ENCODE results near the gene LIMD2. TPM values are rescaled to one million over a fixed set of nuclear protein-coding genes. Genes with fewer than 3 reads are reported as not detected.
A peak's percentile ranks its signal among the peaks of the same experiment; 100 is the strongest.

LIMD2 gene
- total RNA-seq, 2 donors from 2014 or later, result 97.5 to 111 TPM

DNA sequence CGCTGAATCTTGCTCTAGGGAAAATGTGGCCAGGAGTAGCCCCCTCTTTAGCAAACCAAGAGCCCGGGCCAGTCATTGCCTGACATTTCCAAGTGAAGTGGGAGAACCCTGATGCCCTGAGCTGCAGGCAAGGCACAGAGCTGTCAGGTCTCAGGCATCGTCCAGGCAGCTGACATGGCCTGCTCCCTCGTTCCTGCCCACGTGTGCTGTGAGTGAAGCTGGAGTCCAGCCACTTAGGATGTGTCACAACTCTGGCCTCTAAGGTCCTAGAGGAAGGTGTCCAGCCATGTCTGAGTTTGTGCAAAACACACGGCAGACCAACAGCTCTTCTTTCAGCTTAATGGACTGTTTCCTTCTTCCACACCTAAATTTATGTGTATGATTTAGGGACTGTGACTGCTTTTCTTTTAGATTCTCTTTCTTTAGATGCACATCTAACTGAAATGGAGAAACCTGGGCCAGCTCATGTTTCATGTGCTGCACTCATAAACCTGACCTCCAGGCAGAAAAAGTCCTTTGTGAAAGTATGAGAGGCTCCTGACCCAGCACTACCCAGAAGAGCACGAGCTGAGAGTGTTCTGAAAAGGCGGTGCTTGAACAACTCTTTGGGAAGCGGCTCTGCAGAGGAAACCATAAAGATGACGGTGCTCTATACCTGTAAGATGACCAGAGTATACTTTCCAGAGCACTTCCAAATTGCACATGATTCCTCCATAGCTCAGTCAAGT lies 14.8 kb upstream of the LIMD2 start:
- no peaks in the 10 kb centered on the region for H3K27me3 Mint-ChIP-seq (ENCODE audit: insufficient read depth)
- H3K4me1 Mint-ChIP-seq, result no peaks in the 10 kb centered on the region
- TF ChIP-seq, protein P1, sequence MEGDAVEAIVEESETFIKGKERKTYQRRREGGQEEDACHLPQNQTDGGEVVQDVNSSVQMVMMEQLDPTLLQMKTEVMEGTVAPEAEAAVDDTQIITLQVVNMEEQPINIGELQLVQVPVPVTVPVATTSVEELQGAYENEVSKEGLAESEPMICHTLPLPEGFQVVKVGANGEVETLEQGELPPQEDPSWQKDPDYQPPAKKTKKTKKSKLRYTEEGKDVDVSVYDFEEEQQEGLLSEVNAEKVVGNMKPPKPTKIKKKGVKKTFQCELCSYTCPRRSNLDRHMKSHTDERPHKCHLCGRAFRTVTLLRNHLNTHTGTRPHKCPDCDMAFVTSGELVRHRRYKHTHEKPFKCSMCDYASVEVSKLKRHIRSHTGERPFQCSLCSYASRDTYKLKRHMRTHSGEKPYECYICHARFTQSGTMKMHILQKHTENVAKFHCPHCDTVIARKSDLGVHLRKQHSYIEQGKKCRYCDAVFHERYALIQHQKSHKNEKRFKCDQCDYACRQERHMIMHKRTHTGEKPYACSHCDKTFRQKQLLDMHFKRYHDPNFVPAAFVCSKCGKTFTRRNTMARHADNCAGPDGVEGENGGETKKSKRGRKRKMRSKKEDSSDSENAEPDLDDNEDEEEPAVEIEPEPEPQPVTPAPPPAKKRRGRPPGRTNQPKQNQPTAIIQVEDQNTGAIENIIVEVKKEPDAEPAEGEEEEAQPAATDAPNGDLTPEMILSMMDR (conservative IDR thresholded peaks at IDR 0.05), result no peak
- DNase-seq, result no peak
- no peak overlapping the region for H3K27ac Mint-ChIP-seq
- H3K36me3 Mint-ChIP-seq (ENCODE audit: low read depth), result peaks cover 35% of the 10 kb centered on the region
- H3K4me3 Mint-ChIP-seq, result no peak overlapping the region
- Histone ChIP-seq H3K27me3 (ENCODE audit: control insufficient read depth, insufficient read depth, low read length, poor library complexity, severe bottlenecking) (no peaks in the 10 kb centered on the region), H3K36me3 (ENCODE audit: control insufficient read depth, insufficient read depth, low read length) (peaks cover 41% of the 10 kb centered on the region), H3K9me3 (ENCODE audit: control insufficient read depth, low read length) (no peaks in the 10 kb centered on the region), H3K9ac (ENCODE audit: extremely low read depth, low read length, poor library complexity, severe bottlenecking) (no peak overlapping the region), H3K27ac (ENCODE audit: low read depth, low read length) (no peak overlapping the region), H3K4me1 (ENCODE audit: control insufficient read depth, insufficient read depth, low read length) (no peaks in the 10 kb centered on the region), H3K4me3 (ENCODE audit: low read length) (no peak overlapping the region)
- 91 to 95% methylated on average over 9 to 10 of the region's 10 CpGs for WGBS, 2 experiments (ENCODE audit: insufficient coverage in 1 of 2, insufficient read length in 1 of 2)
- H3K9me3 Mint-ChIP-seq, result no peaks in the 10 kb centered on the region

DNA sequence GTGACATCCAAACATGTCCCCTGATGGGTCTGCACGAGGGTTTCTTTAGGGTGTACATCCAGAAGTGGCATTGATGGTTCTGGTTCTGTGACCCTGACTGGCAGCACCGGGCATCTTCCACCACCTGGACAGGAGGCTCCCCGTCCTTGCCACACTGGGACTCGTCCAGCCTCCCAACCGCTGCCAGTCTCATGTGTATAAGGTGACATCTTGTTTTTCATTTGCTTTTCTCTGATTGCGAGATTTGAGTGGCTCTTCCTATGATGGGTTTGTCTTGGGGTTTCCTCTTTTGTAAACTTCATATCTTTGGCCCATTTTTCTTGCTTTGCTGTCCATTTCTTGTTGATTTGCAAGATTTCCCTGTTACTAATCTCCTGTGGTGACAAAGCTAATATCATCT lies 9.2 kb upstream of the LIMD2 start:
- H3K4me3 ChIP-seq (ENCODE audit: low read length), result no peak overlapping the region
- peaks cover 49% of the 10 kb centered on the region for H3K36me3 ChIP-seq (ENCODE audit: control insufficient read depth, insufficient read depth, low read length)
- no peak overlapping the region for H3K27ac ChIP-seq (ENCODE audit: low read depth, low read length)
- H3K4me1 ChIP-seq (ENCODE audit: control insufficient read depth, insufficient read depth, low read length), result no peaks in the 10 kb centered on the region
- Mint-ChIP-seq H3K4me1 (no peaks in the 10 kb centered on the region), H3K4me3 (no peak overlapping the region), H3K27ac (no peak overlapping the region), H3K9me3 (no peaks in the 10 kb centered on the region), H3K27me3 (ENCODE audit: insufficient read depth) (no peaks in the 10 kb centered on the region), H3K36me3 (ENCODE audit: low read depth) (peaks cover 50% of the 10 kb centered on the region)
- H3K27me3 ChIP-seq (ENCODE audit: control insufficient read depth, insufficient read depth, low read length, poor library complexity, severe bottlenecking), result no peaks in the 10 kb centered on the region
- peak; percentile 23 for DNase-seq
- TF ChIP-seq, protein P1 (conservative IDR thresholded peaks at IDR 0.05), result no peak
- 86 to 94% methylated on average over 6 of the region's 6 CpGs for WGBS, 2 experiments (ENCODE audit: insufficient coverage in 1 of 2, insufficient read length in 1 of 2)
- no peaks in the 10 kb centered on the region for H3K9me3 ChIP-seq (ENCODE audit: control insufficient read depth, low read length)
- no peak overlapping the region for H3K9ac ChIP-seq (ENCODE audit: extremely low read depth, low read length, poor library complexity, severe bottlenecking)

DNA sequence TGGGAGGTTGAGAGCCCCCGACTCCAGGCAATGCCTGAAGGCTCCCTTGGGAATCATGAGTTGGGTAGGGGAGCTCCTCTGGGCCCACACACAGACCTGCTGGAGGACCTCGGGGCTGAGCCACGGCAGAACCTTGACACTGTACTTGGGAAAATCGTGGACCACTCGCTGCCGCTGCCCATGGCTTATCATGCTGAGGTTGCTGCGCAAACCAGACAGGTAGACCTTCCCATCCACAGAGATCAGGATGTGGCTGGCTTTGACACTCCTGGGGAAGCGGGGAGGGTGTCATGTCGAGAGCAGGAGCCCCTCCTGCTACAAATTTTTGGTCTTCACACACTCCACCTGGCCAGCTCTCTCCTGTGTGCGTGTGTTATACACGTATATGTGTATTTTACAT lies 7.2 kb upstream of the LIMD2 start:
- no peaks in the 10 kb centered on the region for H3K4me1 ChIP-seq (ENCODE audit: control insufficient read depth, insufficient read depth, low read length)
- TF ChIP-seq, protein P1 (conservative IDR thresholded peaks at IDR 0.05), result no peak
- H3K27me3 Mint-ChIP-seq (ENCODE audit: insufficient read depth), result no peaks in the 10 kb centered on the region
- no peak overlapping the region for H3K4me3 Mint-ChIP-seq
- peaks cover 41% of the 10 kb centered on the region for H3K36me3 ChIP-seq (ENCODE audit: control insufficient read depth, insufficient read depth, low read length)
- H3K4me3 ChIP-seq (ENCODE audit: low read length), result no peak overlapping the region
- H3K9me3 ChIP-seq (ENCODE audit: control insufficient read depth, low read length), result no peaks in the 10 kb centered on the region
- H3K27ac Mint-ChIP-seq, result no peak overlapping the region
- H3K27ac ChIP-seq (ENCODE audit: low read depth, low read length), result no peak overlapping the region
- peak; percentile 43 for DNase-seq
- no peaks in the 10 kb centered on the region for H3K9me3 Mint-ChIP-seq
- peaks cover 48% of the 10 kb centered on the region for H3K36me3 Mint-ChIP-seq (ENCODE audit: low read depth)
- H3K9ac ChIP-seq (ENCODE audit: extremely low read depth, low read length, poor library complexity, severe bottlenecking), result no peak overlapping the region
- H3K4me1 Mint-ChIP-seq, result peaks cover 17% of the 10 kb centered on the region
- 93 to 96% methylated on average over 9 to 10 of the region's 11 CpGs for WGBS, 2 experiments (ENCODE audit: insufficient coverage in 1 of 2, insufficient read length in 1 of 2)
- no peaks in the 10 kb centered on the region for H3K27me3 ChIP-seq (ENCODE audit: control insufficient read depth, insufficient read depth, low read length, poor library complexity, severe bottlenecking)

All from endodermal cell (in vitro differentiated cells).